SU-DHL-6 (cell line): ENCODE results near the gene SLC44A3.

Experiments used
- H2AFZ ChIP-seq: fragments of 200-600 bp; sonication (generic); 2 replicates; pipeline ENCODE4 v1.6.1; 2014; ENCODE audit warnings: low read depth, mild to moderate bottlenecking, moderate library complexity, mixed read lengths, antibody characterized with exemption, low read length; ENCODE audit not compliant: severe bottlenecking
- H3F3A ChIP-seq: fragments of 200-600 bp; shearing (Covaris generic); 2 replicates; pipeline ENCODE4 v1.6.0; 2016; ENCODE audit warnings: antibody characterized with exemption, mild to moderate bottlenecking; ENCODE audit not compliant: insufficient read depth
- H3K27ac ChIP-seq: fragments of 200-600 bp; sonication (generic); 2 replicates; pipeline ENCODE4 v1.5.1; 2016; ENCODE audit warnings: low read depth, mild to moderate bottlenecking, low read length, moderate library complexity, mixed read lengths
- H3K27me3 ChIP-seq: fragments of 200-600 bp; sonication (generic), shearing (Covaris generic); 2 replicates; pipeline ENCODE4 v1.6.0; 2014; ENCODE audit warnings: mild to moderate bottlenecking, low read length
- H3K36me3 ChIP-seq: fragments of 200-600 bp; sonication (generic); 2 replicates; pipeline ENCODE4 v1.6.1; 2014; ENCODE audit warnings: mild to moderate bottlenecking, low read length, mixed read lengths
- H3K4me2 ChIP-seq: fragments of 300-600, 200-600 bp; shearing (Covaris generic), sonication (generic); 2 replicates; pipeline ENCODE4 v1.6.0; 2014; ENCODE audit warnings: low read length, low read depth, mild to moderate bottlenecking; ENCODE audit not compliant: poor library complexity, severe bottlenecking
- H3K4me3 ChIP-seq: fragments of 200-600 bp; sonication (generic); 2 replicates; pipeline ENCODE4 v1.5.1; 2014; ENCODE audit warnings: antibody characterized with exemption, low read length, mild to moderate bottlenecking, mixed read lengths; ENCODE audit not compliant: insufficient read depth, poor library complexity, severe bottlenecking
- H3K79me2 ChIP-seq: fragments of 200-600 bp; sonication (generic); 2 replicates; pipeline ENCODE4 v1.6.1; 2014; ENCODE audit warnings: mild to moderate bottlenecking, low read length, moderate library complexity; ENCODE audit not compliant: insufficient read depth
- H3K9ac ChIP-seq: fragments of 200-600 bp; sonication (generic); 2 replicates; pipeline ENCODE4 v1.7.0; 2014; ENCODE audit warnings: mild to moderate bottlenecking, low read length
- H3K9me2 ChIP-seq: fragments of 200-600 bp; sonication (generic); replicated peaks from 2 replicates; pipeline ENCODE4 v1.6.1; 2014; ENCODE audit warnings: low read length; ENCODE audit not compliant: insufficient read depth
- H3K9me3 ChIP-seq: fragments of 200-600 bp; sonication (generic); 2 replicates; pipeline ENCODE4 v1.6.1; 2014; ENCODE audit warnings: low read length, mixed read lengths; ENCODE audit not compliant: insufficient read depth
- H4K20me1 ChIP-seq: fragments of 200-600 bp; sonication (generic); 2 replicates; pipeline ENCODE4 v1.6.1; 2014; ENCODE audit warnings: low read depth, mild to moderate bottlenecking, antibody characterized with exemption, low read length, moderate library complexity, mixed read lengths
- EZH2phosphoT487 ChIP-seq: fragments of 200-600 bp; sonication (generic), shearing (Covaris generic); conservative IDR thresholded peaks from 2 replicates; pipeline ENCODE4 v1.6.1; 2018; ENCODE audit warnings: mild to moderate bottlenecking, antibody characterized with exemption, low read length, moderate library complexity, mixed read lengths
- TF ChIP-seq, protein P1 (sequence below): fragments of 200-600 bp; sonication (generic); IDR thresholded peaks from one replicate; pipeline ENCODE4 v1.5.1; 2017; ENCODE audit warnings: antibody characterized with exemption, mild to moderate bottlenecking, low read length, moderate library complexity; ENCODE audit not compliant: insufficient read depth, poor library complexity, severe bottlenecking

SLC44A3 gene

DNA sequence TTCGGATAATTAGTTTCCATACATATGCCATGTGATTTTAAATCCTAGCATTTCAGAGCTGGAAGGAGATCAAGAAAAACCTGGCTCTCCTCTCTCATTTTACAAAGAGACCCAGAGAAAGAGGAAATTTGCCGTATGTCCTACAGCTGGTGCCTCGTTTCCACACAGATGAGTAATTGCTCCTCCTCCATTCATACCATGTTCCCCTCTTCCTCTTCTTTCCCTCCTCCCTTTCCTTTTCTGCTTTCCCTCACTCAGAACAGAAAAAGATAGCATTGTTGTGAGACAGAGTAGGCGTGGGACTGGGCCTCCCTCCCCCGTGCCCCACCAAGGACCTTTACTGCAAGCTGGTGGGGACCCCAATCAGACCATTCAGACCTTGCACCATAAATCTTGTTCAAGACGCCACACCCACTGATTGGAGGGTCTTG lies 13.7 kb upstream of the SLC44A3 start:
- TF ChIP-seq, protein P1, sequence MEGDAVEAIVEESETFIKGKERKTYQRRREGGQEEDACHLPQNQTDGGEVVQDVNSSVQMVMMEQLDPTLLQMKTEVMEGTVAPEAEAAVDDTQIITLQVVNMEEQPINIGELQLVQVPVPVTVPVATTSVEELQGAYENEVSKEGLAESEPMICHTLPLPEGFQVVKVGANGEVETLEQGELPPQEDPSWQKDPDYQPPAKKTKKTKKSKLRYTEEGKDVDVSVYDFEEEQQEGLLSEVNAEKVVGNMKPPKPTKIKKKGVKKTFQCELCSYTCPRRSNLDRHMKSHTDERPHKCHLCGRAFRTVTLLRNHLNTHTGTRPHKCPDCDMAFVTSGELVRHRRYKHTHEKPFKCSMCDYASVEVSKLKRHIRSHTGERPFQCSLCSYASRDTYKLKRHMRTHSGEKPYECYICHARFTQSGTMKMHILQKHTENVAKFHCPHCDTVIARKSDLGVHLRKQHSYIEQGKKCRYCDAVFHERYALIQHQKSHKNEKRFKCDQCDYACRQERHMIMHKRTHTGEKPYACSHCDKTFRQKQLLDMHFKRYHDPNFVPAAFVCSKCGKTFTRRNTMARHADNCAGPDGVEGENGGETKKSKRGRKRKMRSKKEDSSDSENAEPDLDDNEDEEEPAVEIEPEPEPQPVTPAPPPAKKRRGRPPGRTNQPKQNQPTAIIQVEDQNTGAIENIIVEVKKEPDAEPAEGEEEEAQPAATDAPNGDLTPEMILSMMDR, result no peak
- TF ChIP-seq EZH2phosphoT487, result no peak
- Histone ChIP-seq H3K4me3 (no peak overlapping the region), H3K9me3 (no peaks in the 10 kb centered on the region), H3K9me2 (no peaks in the 10 kb centered on the region), H3K79me2 (no peaks in the 10 kb centered on the region), H3K27ac (no peak overlapping the region), H3F3A (no peaks in the 10 kb centered on the region), H3K4me2 (no peak overlapping the region), H2AFZ (no peak overlapping the region), H4K20me1 (no peaks in the 10 kb centered on the region), H3K27me3 (no peaks in the 10 kb centered on the region), H3K9ac (no peak overlapping the region), H3K36me3 (no peaks in the 10 kb centered on the region)

DNA sequence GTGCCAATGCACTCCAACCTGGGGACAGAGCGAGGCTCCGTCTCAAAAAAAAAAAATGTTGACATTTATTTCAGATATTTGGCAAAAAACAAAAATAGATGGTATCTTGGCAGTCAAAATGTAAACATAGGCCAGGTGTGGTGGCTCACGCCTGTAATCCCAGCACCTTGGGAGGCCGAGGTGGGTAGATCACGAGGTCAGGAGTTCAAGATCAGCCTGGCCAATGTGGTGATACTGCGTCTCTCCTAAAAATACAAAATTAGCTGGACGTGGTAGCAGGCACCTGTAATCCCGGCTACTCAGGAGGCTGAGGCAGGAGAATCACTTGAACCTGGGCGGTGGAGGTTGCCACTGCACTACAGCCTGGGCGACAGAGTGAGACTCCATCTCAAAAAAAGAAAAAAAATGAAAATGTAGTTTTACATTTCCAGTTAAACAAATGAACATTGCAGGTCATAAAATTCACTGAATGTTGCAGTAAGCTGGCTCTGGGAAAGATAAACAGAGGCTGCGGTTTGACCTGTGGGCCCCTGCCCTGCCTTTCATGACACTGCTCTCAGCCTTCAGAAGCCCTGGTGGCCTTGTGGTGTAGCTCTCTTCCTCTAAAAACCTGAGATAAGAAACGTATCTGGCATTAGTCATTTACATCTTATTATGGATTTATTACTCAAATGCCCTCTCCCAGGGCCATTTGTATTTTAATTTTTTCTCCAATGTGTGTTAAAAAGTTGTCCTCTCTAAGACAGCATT lies 12.2 kb upstream of the SLC44A3 start:
- no peaks in the 10 kb centered on the region for H3K36me3 ChIP-seq
- H2AFZ ChIP-seq, result no peak overlapping the region
- H3K9me3 ChIP-seq, result no peaks in the 10 kb centered on the region
- H3K27me3 ChIP-seq, result no peaks in the 10 kb centered on the region
- H3K79me2 ChIP-seq, result no peaks in the 10 kb centered on the region
- TF ChIP-seq, protein P1, result no peak
- no peak for TF ChIP-seq EZH2phosphoT487
- H3F3A ChIP-seq, result no peaks in the 10 kb centered on the region
- H3K9ac ChIP-seq, result no peak overlapping the region
- no peak overlapping the region for H3K4me3 ChIP-seq
- no peaks in the 10 kb centered on the region for H4K20me1 ChIP-seq
- H3K4me2 ChIP-seq, result no peak overlapping the region
- no peaks in the 10 kb centered on the region for H3K9me2 ChIP-seq
- H3K27ac ChIP-seq, result no peak overlapping the region

DNA sequence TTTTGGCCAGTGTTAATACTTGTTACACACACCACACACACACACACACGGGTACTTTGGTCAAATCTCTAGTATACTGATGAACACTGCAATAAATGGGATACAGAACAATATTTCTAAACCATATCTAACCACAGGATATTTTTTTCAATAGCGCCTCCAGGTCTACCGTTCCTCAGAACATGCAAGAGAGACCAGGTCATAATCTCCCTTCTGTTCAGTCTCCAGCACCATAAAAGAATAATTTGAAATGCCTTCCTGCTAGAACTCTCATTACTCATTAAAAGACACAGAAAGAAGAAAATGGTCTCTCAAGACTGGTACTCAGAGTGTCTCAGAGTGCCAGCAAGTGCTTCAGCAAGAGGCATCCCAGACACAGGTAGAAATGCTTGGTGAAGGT lies 11.5 kb upstream of the SLC44A3 start:
- no peaks in the 10 kb centered on the region for H3F3A ChIP-seq
- no peaks in the 10 kb centered on the region for H3K27me3 ChIP-seq
- no peaks in the 10 kb centered on the region for H3K36me3 ChIP-seq
- H3K9me3 ChIP-seq, result no peaks in the 10 kb centered on the region
- no peak overlapping the region for H3K27ac ChIP-seq
- no peak overlapping the region for H3K9ac ChIP-seq
- H3K4me2 ChIP-seq, result no peak overlapping the region
- no peaks in the 10 kb centered on the region for H3K79me2 ChIP-seq
- H3K4me3 ChIP-seq, result no peak overlapping the region
- TF ChIP-seq EZH2phosphoT487, result no peak
- TF ChIP-seq, protein P1, result no peak
- H3K9me2 ChIP-seq, result no peaks in the 10 kb centered on the region
- no peaks in the 10 kb centered on the region for H4K20me1 ChIP-seq
- H2AFZ ChIP-seq, result no peak overlapping the region
